T-helper 1 cell (primary cell): Measurements from ENCODE around the gene CRHR2.
A peak's percentile ranks its signal among the peaks of the same experiment; 100 is the strongest.
"Not testable (repeated sequence)": the region's sequence is repeated elsewhere in the genome, so short reads cannot be mapped to it uniquely, and the experiment has no call there.

Experiments used
- DNase-seq, 5 donors: peaks; one replicate each; pipeline ENCODE4 v3.0.0-alpha.2; 2012 to 2020
- total RNA-seq, 4 donors: gene quantifications; one replicate each; lab custom pipeline; 2026; lab: John Stamatoyannopoulos, UW

The CRHR2 gene
- total RNA-seq, result 0 reads per million in 4 donors

GRCh38 chr7:30682212-30683083 is at the start of gene CRHR2:
Gene CRHR2, minus strand, starts transcription at chr7:30682456. Its CDS starts 176 bp downstream, at chr7:30682280.
- DNase-seq, result peak in 1 of 5 donors; percentile 21

- DNase-seq, result no peak
Observed at GRCh38 chr7:30731581-30731980, 49.3 kb upstream of the CRHR2 start.

GRCh38 chr7:30730996-30731395 is 48.7 kb upstream of the CRHR2 start:
- DNase-seq, result no peak

GRCh38 chr7:30730097-30730496 is 47.8 kb upstream of the CRHR2 start:
- DNase-seq, result no peak

GRCh38 chr7:30729642-30730041 is 47.4 kb upstream of the CRHR2 start:
- no peak for DNase-seq

- no peak for DNase-seq
Observed at GRCh38 chr7:30728591-30729100, 46.4 kb upstream of the CRHR2 start.

- peak in 4 of 5 donors; percentile 28 to 86 (median 43) for DNase-seq
Observed at GRCh38 chr7:30727061-30727945, 45.0 kb upstream of the CRHR2 start.

GRCh38 chr7:30726296-30727006 is 44.2 kb upstream of the CRHR2 start:
- peak in 1 of 5 donors; percentile 59 for DNase-seq

GRCh38 chr7:30723776-30724175 is 41.5 kb upstream of the CRHR2 start:
- DNase-seq, result no peak

- no peak for DNase-seq
Observed at GRCh38 chr7:30722671-30723070, 40.4 kb upstream of the CRHR2 start.

GRCh38 chr7:30722187-30722586 is 39.9 kb upstream of the CRHR2 start:
- no peak for DNase-seq

GRCh38 chr7:30721211-30721610 is 39.0 kb upstream of the CRHR2 start:
- no peak for DNase-seq

GRCh38 chr7:30719434-30719833 is 37.2 kb upstream of the CRHR2 start:
- not testable (repeated sequence) for DNase-seq

- DNase-seq, result no peak
Observed at GRCh38 chr7:30717181-30717580, 34.9 kb upstream of the CRHR2 start.

- DNase-seq, result no peak
Observed at GRCh38 chr7:30714129-30714528, 31.9 kb upstream of the CRHR2 start.

- no peak for DNase-seq
Observed at GRCh38 chr7:30713392-30713791, 31.1 kb upstream of the CRHR2 start.

GRCh38 chr7:30710669-30711068 is 28.4 kb upstream of the CRHR2 start:
- no peak for DNase-seq

GRCh38 chr7:30709549-30709948 is 27.3 kb upstream of the CRHR2 start:
- DNase-seq, result no peak

GRCh38 chr7:30708983-30709382 is 26.7 kb upstream of the CRHR2 start:
- no peak for DNase-seq

GRCh38 chr7:30708412-30708811 is 26.2 kb upstream of the CRHR2 start:
- no peak for DNase-seq

- no peak for DNase-seq
Observed at GRCh38 chr7:30707391-30708357, 25.4 kb upstream of the CRHR2 start.
